Stimulated activated CD8-positive, alpha-beta memory T cell treated with anti-CD3 and anti-CD28 coated beads, Interleukin-4, amount 100 ng/mL, for 1 hour (primary cell): ENCODE measurements around the gene PSMB3.
"Not testable (repeated sequence)": the region's sequence is repeated elsewhere in the genome, so short reads cannot be mapped to it uniquely, and the experiment has no call there.

Experiments used
- DNase-seq, 2 donors: peaks; one replicate each; pipeline ENCODE4 v3.0.0-alpha.2; 2020; ENCODE audit warnings: low read depth in 2 of 2, low spot score in 1 of 2

The PSMB3 gene

GRCh38 chr17:38716368-38717005 lies 36.1 kb upstream of the PSMB3 start:
- no peak for DNase-seq

DNA sequence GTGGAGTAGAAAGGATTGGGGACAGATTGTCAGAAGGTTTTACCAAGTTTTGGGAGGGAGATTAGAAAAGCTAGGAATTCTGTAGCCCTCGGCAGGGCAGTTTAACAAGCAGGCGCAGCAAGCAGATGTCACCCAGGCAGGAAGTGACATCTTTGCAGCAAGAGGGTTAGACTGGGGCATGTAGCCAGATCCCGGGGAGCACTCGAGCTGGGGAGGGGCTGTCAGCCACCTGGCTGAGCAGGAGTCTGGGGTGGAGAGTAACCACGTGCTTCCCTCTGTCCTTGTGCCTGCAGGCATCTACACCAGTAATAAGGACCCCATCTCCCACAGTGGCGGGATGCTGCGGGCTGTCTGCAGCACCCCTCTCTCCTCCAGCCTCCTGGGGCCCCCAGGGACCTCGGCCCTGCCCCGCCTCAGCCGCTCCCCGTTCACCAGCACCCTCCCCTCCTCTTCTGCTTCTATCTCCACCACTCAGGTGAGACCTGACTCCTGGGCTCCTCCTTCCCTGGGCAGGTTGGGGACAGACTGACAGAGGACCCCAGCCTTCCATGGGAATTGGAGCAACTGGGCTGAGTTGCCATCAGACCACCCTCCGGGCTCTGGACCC lies 35.3 kb upstream of the PSMB3 start:
- DNase-seq: no peak

GRCh38 chr17:38719289-38719942 lies 33.1 kb upstream of the PSMB3 start:
- no peak for DNase-seq

DNA sequence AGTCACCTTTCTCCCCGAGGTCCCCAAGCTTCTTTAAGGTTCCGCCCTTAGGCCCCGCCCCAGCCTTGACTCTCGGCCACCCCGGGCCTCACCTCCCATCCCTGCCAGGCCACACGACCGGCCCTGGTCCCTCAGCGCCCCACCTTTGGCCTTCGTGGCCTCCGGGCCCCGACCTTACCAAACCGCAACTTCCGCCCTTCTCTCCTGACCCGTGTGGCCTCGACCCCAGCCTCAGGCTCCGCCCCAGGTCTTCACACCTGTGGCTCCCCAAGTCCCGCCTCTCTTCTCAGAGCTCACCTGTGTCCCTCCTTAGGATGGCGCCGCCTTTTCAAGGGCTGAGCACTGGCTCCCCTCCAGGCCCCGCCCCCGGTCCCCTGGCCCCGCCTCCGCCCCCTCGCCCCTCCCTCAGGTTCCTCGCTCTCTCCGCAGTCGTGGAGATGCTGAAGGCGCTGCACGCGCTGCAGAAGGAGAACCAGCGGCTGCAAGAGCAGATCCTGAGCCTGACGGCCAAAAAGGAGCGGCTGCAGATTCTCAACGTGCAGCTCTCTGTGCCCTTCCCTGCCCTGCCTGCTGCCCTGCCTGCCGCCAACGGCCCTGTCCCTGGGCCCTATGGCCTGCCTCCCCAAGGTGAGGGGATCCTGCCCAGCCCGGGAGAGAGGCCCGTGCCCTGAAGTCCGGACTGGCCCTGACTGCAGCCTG lies 32.4 kb upstream of the PSMB3 start:
- DNase-seq: no peak

DNA sequence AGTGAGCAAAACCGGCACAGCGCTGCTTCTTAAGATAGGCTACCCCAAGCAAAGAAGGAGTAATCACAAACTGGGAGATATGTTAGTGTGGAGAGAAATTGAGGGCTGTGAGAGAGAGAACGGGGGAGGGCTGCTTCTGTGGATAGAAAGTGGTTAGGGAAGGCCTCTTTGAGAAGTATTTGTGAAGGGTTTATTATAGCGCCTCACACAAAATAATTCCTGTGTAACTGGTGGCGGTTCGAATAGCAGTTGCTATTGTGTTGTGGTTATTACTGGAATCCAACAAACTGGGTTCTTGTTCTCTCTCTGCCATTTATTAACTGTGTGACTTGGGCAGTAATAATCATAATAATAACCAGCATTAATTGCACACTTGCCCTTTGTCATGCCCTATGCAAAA lies 31.6 kb upstream of the PSMB3 start:
- no peak for DNase-seq

- no peak for DNase-seq
Measured at GRCh38 chr17:38721802-38722201, 30.7 kb upstream of the PSMB3 start.

DNA sequence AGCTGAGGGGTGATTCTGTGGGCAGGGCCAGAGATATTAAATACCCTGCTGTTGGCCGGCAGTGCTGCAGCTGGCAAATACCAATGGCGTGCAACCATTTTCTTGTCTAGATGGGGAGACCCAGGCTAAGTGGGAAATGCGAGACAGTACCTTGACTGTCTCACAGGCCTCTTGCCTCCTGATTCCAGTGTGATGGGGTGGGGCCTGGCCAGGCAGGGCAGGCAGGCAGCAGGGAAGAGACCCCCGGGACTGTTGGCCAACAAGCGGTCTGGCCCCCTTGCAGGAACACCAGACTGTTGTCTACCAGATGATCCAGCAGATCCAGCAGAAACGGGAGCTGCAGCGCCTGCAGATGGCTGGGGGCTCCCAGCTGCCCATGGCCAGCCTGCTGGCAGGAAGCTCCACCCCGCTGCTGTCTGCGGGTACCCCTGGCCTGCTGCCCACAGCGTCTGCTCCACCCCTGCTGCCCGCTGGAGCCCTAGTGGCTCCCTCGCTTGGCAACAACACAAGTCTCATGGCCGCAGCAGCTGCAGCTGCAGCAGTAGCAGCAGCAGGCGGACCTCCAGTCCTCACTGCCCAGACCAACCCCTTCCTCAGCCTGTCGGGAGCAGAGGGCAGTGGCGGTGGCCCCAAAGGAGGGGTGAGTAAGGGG lies 28.1 kb upstream of the PSMB3 start:
- DNase-seq: no peak

- DNase-seq: no peak
Measured at GRCh38 chr17:38725066-38725465, 27.5 kb upstream of the PSMB3 start.

DNA sequence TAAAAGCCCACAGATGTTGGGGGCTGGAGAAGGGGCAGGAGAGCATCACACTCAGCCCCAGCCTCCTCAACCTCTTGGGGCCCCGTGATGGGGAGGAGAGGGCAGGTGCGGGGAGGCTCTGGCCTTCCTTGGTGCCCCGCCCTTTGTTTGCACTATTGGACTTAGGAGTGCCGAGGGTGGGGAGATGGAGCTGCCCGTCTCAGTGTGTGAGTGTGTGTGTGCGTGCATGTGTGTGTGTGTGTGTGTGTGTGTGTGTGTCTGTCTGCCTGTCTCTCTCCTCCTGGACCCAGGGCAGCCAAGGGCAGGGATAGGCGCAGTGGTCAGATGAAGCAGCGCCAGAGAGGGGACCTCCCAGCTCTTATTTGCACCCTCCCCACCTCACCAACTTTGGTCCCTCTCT lies 26.4 kb upstream of the PSMB3 start:
- DNase-seq: not testable (repeated sequence)

GRCh38 chr17:38727736-38728135 lies 24.8 kb upstream of the PSMB3 start:
- no peak for DNase-seq

GRCh38 chr17:38728290-38728831 lies 24.2 kb upstream of the PSMB3 start:
- DNase-seq: peak; percentile 50 to 52

- DNase-seq: no peak
Measured at GRCh38 chr17:38729368-38729885, 23.1 kb upstream of the PSMB3 start.

GRCh38 chr17:38729886-38730525 lies 22.5 kb upstream of the PSMB3 start, which contains the start of gene CISD3:
Gene CISD3 (plus strand): TSS chr17:38730341. CDS start chr17:38730359, 18 bp downstream.
- peak; percentile 68 to 71 for DNase-seq

DNA sequence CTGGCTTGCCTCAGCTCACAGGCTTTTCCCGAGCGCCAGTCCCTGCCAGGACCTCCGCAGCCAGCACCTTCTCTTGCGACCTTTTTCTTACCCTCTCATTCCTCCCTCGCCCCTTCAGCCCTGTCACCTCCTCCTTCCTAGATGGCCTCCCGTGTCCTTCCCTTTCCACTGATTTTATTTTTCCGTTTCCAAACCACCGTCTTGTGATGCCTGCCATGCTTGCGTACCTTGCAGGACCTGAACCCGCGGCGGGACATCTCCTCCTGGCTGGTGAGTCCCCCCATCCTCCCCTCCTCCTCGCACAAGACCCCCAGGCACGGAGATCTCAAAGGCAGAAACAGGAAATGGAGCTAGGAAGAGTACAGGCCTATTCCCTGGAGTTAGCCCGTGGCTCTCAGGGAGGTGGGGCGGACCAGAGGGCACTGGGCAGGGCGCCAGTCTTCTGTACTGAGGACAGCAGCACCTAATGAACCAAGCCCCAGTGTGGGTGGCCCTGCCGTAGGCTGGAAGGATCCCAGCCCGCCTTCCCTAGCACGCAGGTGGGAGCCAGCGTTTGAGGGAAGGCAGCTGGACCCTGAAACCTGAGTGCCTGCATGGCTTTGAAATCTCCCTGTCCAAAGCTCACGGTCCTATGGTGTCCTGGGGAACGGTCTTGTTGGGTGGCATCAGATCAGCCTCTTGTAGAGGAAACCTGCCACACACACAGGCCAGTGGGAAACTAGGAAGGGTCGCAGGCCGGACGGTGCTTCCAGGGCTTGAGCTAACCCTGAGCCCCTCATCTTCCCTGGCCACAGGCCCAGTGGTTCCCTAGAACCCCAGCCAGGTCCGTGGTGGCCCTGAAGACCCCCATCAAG lies 21.8 kb upstream of the PSMB3 start:
- DNase-seq: no peak

DNA sequence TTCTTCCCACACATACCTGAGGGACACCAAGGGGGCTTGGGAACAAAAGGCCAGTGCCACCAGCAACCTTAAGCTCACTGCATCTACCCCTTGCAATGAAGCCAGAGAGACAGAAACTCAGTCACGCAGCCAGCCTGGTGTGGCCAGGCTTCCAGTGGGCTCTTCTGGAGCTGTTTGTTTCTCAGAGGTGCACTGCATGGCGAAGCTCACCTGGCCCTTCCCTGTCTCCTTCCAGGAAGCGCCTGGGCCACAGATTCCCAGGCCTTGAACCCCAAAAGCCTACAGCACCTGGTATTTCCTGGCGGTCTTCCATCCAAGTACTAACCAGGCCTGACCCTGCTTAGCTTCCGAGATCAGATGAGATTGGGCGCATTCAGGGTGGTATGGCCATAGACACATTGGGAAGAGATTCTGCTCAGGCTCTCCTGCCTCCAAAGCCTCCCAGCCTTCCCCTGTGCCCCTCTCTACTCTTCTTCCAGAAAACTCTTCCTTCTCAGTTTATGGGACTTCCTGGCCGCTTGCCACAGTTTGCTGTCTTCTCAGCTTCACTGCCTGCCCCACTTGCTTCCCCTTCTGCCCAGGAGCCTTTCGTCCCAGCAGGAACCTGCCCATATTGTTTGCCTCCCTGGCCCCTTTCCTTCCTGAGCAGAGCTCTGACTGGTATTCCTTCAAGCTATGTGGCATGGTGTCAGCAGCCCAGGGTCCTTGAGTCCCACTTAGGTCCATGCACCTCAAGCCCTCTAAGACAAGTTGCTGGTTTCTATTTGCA lies 20.8 kb upstream of the PSMB3 start:
- DNase-seq: no peak

GRCh38 chr17:38732376-38733281 lies 19.9 kb upstream of the PSMB3 start:
- DNase-seq: no peak

DNA sequence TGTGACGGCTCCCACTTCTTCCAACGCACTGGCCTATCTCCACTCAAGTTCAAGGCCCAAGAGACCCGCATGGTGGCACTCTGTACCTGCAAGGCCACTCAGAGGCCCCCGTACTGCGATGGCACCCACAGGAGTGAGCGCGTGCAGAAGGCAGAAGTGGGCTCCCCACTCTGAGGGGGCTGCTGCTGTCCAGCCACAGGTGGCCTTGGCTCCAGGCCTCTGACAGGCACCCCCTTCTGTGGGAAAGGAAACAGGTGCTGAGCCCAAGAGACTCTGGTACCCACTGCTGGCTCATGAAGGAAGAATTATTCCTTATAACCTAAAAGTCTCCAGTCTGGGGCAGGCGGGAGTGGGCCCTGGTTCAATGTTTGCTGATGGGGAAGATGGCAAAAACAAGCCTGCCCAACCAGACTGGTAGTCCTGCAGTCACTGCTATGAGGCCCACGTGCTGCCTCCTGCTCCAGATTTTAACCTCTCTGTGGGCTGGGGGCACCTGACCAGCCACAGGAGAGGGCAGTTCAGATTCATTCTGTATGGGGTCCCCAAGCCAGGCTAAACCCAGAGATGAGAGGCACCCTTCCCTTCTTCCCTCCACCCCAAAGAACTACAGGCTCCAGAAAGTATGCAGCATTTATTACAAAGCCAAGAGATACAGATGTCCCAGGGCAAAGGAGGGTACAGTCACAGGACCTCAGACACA lies 19.1 kb upstream of the PSMB3 start:
- DNase-seq: no peak
